GM12878 (cell line): Measurements from ENCODE around the gene SLX4. TPM values are rescaled to one million over a fixed set of nuclear protein-coding genes. Genes with fewer than 3 reads are reported as not detected.

Source experiments
- ATAC-seq: fragments of 200-7000 bp; cut with Tn5 transposase; 3 replicates; pipeline ENCODE4 v1.9.1; 2020; ENCODE audit warnings: mild to moderate bottlenecking, moderate library complexity
- BruUV-seq: library from RNA; stranded (reverse); fragments of 400-500 nt; replicated peaks from 2 replicates; lab custom pipeline; 2021; lab: Mats Ljungman, UMichigan
- CTCF ChIA-PET: fragments of 300-600 bp; sonication (Branson Sonifier 250); formaldehyde crosslinking; extraction: SDS; loops from one replicate; lab custom pipeline; 2021; ENCODE audit warnings: inconsistent platforms; lab: Yijun Ruan, JAX
- POLR2A ChIA-PET: fragments of 350-600 bp; formaldehyde crosslinking; extraction: SDS; loops from one replicate; lab custom pipeline; 2021; ENCODE audit warnings: inconsistent platforms; lab: Charles Lee
- RAD21 ChIA-PET: fragments of 300-600 bp; sonication (Branson Sonifier 250); formaldehyde crosslinking; loops from one replicate; lab custom pipeline; 2023; ENCODE audit warnings: antibody characterized with exemption; ENCODE audit not compliant: unreplicated experiment; lab: Charles Lee
- SMC1A ChIA-PET: fragments of 300-600 bp; sonication (Branson Sonifier 250); formaldehyde crosslinking; loops from one replicate; lab custom pipeline; 2023; ENCODE audit not compliant: unreplicated experiment, uncharacterized antibody; lab: Charles Lee
- DNase-seq: peaks from one replicate; pipeline ENCODE4 v3.0.0-alpha.2; 2011; ENCODE audit warnings: low read depth, low spot score
- FAIRE-seq: peaks from 3 replicates; lab custom pipeline; 2011; peaks lifted over from hg19 to GRCh38; lab: Jason Lieb, UNC
- H2AFZ ChIP-seq: 2 replicates; pipeline ENCODE4 v1.6.0; 2011; ENCODE audit warnings: low read depth, low read length, control low read depth; ENCODE audit not compliant: control insufficient read depth
- H3K27ac ChIP-seq: 2 replicates; pipeline ENCODE4 v1.5.1; 2011; ENCODE audit warnings: control low read depth; ENCODE audit not compliant: control insufficient read depth, insufficient read depth
- H3K27me3 ChIP-seq, 2 experiments: replicated peaks in 1 of 2; 2 replicates each; pipeline versions ENCODE4 v1.6.0 to v1.6.1; 2011; ENCODE audit warnings: low read length in 1 of 2; ENCODE audit not compliant: control insufficient read depth in 2 of 2, insufficient read depth in 2 of 2
- H3K36me3 ChIP-seq, 2 experiments: 2 replicates each; pipeline ENCODE4 v1.5.1; 2011; ENCODE audit warnings: low read length in 1 of 2; ENCODE audit not compliant: control insufficient read depth in 2 of 2, insufficient read depth in 2 of 2
- H3K4me1 ChIP-seq: 2 replicates; pipeline ENCODE4 v1.6.1; 2011; ENCODE audit warnings: mild to moderate bottlenecking, low read length, moderate library complexity, mixed read lengths; ENCODE audit not compliant: control insufficient read depth, insufficient read depth
- H3K4me2 ChIP-seq: 2 replicates; pipeline ENCODE4 v1.6.0; 2011; ENCODE audit warnings: control low read depth; ENCODE audit not compliant: control insufficient read depth, insufficient read depth
- H3K4me3 ChIP-seq: fragments of 200-600 bp; sonication (generic); 2 replicates; pipeline ENCODE4 v1.5.1; 2016
- H3K79me2 ChIP-seq: 2 replicates; pipeline ENCODE4 v1.6.0; 2011; ENCODE audit warnings: low read length; ENCODE audit not compliant: control insufficient read depth, insufficient read depth
- H3K9ac ChIP-seq: 2 replicates; pipeline ENCODE4 v1.8.0; 2011; ENCODE audit warnings: low read length, control low read depth, mixed read lengths; ENCODE audit not compliant: control insufficient read depth, insufficient read depth
- H3K9me3 ChIP-seq: replicated peaks from 3 replicates; pipeline ENCODE4 v1.5.1; 2011; ENCODE audit warnings: mild to moderate bottlenecking, low read length; ENCODE audit not compliant: control insufficient read depth, insufficient read depth
- H4K20me1 ChIP-seq: 2 replicates; pipeline ENCODE4 v1.6.0; 2011; ENCODE audit not compliant: control insufficient read depth, insufficient read depth
- CUX1 ChIP-seq: IDR thresholded peaks from 2 replicates; pipeline ENCODE4 v1.6.1; 2012; ENCODE audit warnings: improper control_type of control experiment, low read depth, low read length; ENCODE audit not compliant: insufficient replicate concordance
- HDAC2 ChIP-seq: fragments of 200-600 bp; sonication (generic); IDR thresholded peaks from 2 replicates; pipeline ENCODE4 v1.6.1; 2017
- IRF5 ChIP-seq: fragments of 450-650 bp; IDR thresholded peaks from 2 replicates; pipeline ENCODE4 v1.6.1; 2017; ENCODE audit warnings: borderline replicate concordance
- NFIC ChIP-seq: IDR thresholded peaks from 2 replicates; pipeline ENCODE4 v1.6.1; 2012; ENCODE audit warnings: low read depth, mild to moderate bottlenecking, inconsistent platforms, low read length, moderate library complexity
- NFXL1 ChIP-seq: fragments of 450-650 bp; IDR thresholded peaks from 2 replicates; pipeline ENCODE4 v1.6.1; 2017; ENCODE audit warnings: antibody characterized with exemption, mild to moderate bottlenecking, borderline replicate concordance
- RELA ChIP-seq: fragments of 450-650 bp; IDR thresholded peaks from 2 replicates; pipeline ENCODE4 v1.8.0; 2014; ENCODE audit warnings: borderline replicate concordance; ENCODE audit not compliant: partially characterized antibody
- SKIL ChIP-seq: fragments of 450-650 bp; IDR thresholded peaks from 2 replicates; pipeline ENCODE4 v1.6.1; 2017; ENCODE audit warnings: mild to moderate bottlenecking, low read depth, inconsistent platforms; ENCODE audit not compliant: poor library complexity, severe bottlenecking
- TARDBP ChIP-seq: IDR thresholded peaks from 2 replicates; pipeline ENCODE4 v1.6.1; 2016; ENCODE audit warnings: borderline replicate concordance
- ZNF274 ChIP-seq: IDR thresholded peaks from one replicate; pipeline ENCODE4 v1.8.0; 2011; ENCODE audit not compliant: insufficient read length, insufficient read depth
- ZZZ3 ChIP-seq: IDR thresholded peaks from 2 replicates; pipeline ENCODE4 v1.6.1; 2011; ENCODE audit warnings: low read depth; ENCODE audit not compliant: control insufficient read depth, insufficient read length
- WGBS: methylation state at CpG from one replicate; pipeline ENCODE4 v1.1.6; 2016; ENCODE audit warnings: low lambda C conversion rate; ENCODE audit not compliant: insufficient replicate concordance, insufficient coverage; ENCODE audit errors: missing lambda C conversion rate; 5-methylcytosine and 5-hydroxymethylcytosine counted together
- in situ Hi-C: fragments of 300-500 bp; cut with MboI; formaldehyde crosslinking; loops from 9 replicates; pipeline ENCODE4 v1.14.3; 2018; ENCODE audit warnings: mixed read lengths
- intact Hi-C: fragments of 100-400 bp; cut with micrococcal nuclease; formaldehyde crosslinking; loops from one replicate; pipeline ENCODE4 v1.14.2; 2022; ENCODE audit not compliant: unreplicated experiment
- polyA plus RNA-seq, 11 experiments: library from polyadenylated mRNA; depleted of rRNA in 4 of 11; unstranded in 6 of 11; stranded (reverse) in 5 of 11; fragments of >200 nt; fragmentation: Nextera tagmentation in 4 of 11; fragmentation: Illumina TruSeq in 1 of 11; extraction: Ambion mirVana in 4 of 11; extraction: Trizol in 1 of 11; gene quantifications; 1 replicate in 1 of 11; 2 replicates in 10 of 11; pipeline versions ENCODE4 v1.2.1 to v1.2.3, GENCODE V29; 2011 to 2016; ENCODE audit warnings: inconsistent platforms in 2 of 11, missing spikeins in 2 of 11, low read depth in 1 of 11
- total RNA-seq, 4 experiments: library from RNA; depleted of rRNA in 3 of 4; stranded (reverse); fragments of >200 nt in 3 of 4; fragmentation: Illumina TruSeq in 1 of 4; extraction: Trizol in 1 of 4; gene quantifications; 2 replicates each; pipeline versions ENCODE4 v1.2.1 to v1.2.3, GENCODE V29; 2013 to 2021

SLX4 gene
- total and polyA plus RNA-seq, 10 of the 15 experiments (the other 5 are each of a cell fraction or from before 2014, with no cell fraction given): 0.18 to 12.3 (median 4.8) TPM

- ChIA-PET RAD21 (interaction anchor here (0.6 kb wide), 1 partner anchor 462 kb away, joined by 3 read pairs; no protein-coding TSS in a partner anchor), POLR2A (interaction anchor here (0.6 kb wide), 1 partner anchor 489 kb away, joined by 4 read pairs; no protein-coding TSS in a partner anchor)
- H3K27me3 ChIP-seq: no peaks in the 10 kb centered on the region
- FAIRE-seq (no peak), DNase-seq (no peak)
- in situ Hi-C loops (no loop called here), intact Hi-C loops (no loop called here)
- H3K4me3 ChIP-seq: no peak overlapping the region
- H4K20me1 ChIP-seq: no peaks in the 10 kb centered on the region
- H3K79me2 ChIP-seq: no peaks in the 10 kb centered on the region
- H3K9me3 ChIP-seq: no peaks in the 10 kb centered on the region
- TF ChIP-seq HDAC2 (no peak), ZZZ3 (no peak), NFIC (no peak), RELA (no peak), ZNF274 (no peak), IRF5 (no peak), TARDBP (no peak), NFXL1 (no peak), SKIL (no peak), CUX1 (no peak)
- TF ChIP-seq, all 136 proteins: peak for 0
- WGBS: 91% methylated on average over 22 of the region's 22 CpGs
- Histone ChIP-seq H3K27ac (no peak overlapping the region), H3K4me2 (no peak overlapping the region), H3K36me3 (peaks cover 0 to 3% of the 10 kb centered on the region in 2 experiments; a peak in 1 of 4 replicates), H3K9ac (no peak overlapping the region), H2AFZ (no peak overlapping the region), H3K4me1 (peaks cover 11% of the 10 kb centered on the region)
- no TSS peak for BruUV-seq
- SMC1A ChIA-PET: interaction anchor here (2.0 kb wide), 1 partner anchor 18 kb away, joined by 5 read pairs; no protein-coding TSS in a partner anchor
- ATAC-seq: no peak
- CTCF ChIA-PET: no interaction called here
Observed at GRCh38 chr16:3589001-3589400, 22.4 kb downstream of the SLX4 start.
